Activated naive CD4-positive, alpha-beta T cell treated with anti-CD3 and anti-CD28 coated beads, Interleukin-2, amount 50 U/mL, for 16 hours (primary cell): ENCODE results near the gene APBB2.
"Not testable (repeated sequence)": the region's sequence is repeated elsewhere in the genome, so short reads cannot be mapped to it uniquely, and the experiment has no call there.

Experiments used
- DNase-seq: peaks from one replicate; pipeline ENCODE4 v3.0.0-alpha.2; 2020

Gene APBB2

DNA sequence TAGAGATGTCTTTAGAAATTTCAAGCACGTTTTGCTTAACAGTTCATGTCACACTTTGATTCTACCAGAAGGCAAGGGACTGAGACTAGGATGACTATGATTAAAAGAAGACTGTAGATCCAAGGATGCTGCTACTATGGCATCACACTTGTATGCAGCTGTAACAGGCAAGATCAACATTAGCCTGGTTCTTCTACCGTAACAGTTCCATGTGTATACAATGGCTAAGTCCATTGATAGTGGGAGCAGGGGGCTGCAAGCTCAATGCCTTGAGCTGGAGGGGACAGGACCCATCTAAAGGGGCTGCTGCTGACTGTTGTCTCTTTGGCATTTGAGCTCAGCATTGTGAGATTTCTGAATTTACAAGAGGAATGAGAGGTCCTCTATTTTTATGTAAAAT, 212.0 kb downstream of the APBB2 start:
- no peak for DNase-seq

DNA sequence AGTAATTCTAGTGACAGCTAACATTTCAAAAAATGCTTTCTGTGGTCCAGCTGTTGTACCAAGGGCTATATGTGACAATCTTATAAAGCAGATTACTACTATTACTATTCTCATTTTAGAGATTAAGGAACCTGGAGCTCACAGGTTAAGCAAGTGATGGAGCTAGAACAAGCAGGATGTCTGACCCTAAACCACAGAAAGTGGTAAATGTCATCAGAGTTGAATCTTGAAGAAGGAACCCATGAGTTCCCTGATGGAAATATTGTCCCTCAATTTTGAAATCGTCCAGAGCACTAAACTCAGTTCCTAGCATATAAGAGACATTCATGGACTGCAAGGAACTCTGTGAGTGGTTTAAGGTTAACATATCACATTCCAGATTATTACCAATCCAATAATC, 214.0 kb downstream of the APBB2 start:
- no peak for DNase-seq

DNA sequence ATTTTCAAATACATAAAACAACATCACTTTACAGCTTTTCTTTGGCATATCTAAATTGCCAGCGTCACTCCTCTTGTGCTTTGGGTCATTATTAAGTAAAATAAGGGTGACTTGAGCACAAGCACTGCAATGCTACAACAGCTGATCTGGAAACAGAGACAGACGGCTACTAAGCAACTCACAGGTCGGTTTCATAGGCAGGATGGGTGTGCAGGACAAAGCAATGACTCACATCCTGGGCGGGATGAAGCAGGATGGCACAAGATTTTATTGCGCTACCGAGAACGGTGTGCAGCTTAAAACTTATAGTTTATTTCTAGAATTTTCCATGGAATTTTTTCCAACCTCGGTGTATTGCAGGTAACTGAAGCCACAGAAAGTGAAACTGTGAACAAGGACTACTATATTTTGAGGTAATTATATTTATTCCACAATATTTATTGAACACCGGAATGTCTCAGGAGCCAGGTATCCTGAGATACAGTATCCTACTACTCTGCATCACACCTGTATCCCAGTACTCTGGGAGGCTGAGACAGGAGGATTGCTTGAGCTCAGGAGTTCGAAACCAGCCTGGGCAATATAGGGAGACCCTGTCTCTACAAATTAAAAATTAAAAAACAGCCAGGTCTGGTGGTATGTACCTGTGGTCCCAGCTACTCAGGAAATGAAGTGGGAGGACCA, 215.5 kb downstream of the APBB2 start:
- DNase-seq: no peak

DNA sequence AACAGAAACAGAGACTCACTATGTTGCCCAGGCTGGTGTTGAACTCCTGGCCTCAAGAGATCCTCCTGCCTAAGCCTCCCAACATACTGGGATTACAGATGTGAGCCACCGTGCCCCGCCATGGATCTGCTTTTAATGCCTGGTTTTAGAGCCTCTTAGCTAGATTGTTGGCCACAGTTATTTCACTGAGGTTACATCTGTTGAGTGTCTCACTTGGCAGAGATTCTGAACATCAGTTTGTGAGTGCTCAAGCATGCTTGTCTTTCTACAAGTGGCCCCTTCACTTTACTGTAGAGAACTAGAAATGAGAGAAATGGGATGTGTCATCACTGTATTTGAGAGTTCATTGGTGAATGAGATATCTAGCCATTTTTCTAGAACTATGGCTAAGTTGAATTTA, 218.5 kb downstream of the APBB2 start:
- DNase-seq: no peak

DNA sequence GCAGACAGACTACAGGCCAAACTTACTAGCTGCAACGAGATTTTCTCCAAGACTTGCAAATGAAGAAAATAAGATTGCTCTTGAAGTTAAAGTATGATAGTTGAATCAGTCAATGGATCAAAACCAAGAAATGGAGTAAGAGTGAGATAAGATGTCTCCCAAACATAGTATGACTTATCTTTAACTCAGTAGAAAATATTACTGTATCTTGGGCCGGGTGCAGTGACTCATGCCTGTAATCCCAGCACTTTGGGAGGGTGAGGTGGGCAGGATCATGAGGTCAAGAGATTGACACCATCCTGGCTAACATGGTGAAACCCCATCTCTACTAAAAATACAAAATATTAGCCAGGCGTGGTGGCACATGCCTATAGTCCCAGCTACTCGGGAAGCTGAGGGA, 220.0 kb downstream of the APBB2 start:
- not testable (repeated sequence) for DNase-seq

DNA sequence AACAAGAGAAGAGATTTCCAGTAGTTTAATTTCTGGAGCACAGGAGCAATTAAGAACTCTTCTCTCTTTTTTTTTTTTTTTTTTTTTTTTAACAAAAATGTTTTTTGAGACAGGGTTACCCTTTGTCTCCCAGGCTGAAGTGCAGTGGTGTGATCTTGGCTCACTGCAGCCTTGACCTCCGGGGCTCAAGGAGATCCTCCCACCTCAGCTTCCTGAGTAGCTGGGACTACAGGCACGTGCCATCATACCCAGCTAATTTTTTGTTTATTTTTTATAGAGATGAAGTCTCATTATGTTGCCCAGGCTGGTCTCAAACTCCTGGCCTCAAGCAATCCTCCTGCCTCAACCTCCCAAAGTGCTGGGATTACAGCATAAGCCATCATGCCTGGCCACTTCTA, 221.0 kb downstream of the APBB2 start:
- DNase-seq: not testable (repeated sequence)

DNA sequence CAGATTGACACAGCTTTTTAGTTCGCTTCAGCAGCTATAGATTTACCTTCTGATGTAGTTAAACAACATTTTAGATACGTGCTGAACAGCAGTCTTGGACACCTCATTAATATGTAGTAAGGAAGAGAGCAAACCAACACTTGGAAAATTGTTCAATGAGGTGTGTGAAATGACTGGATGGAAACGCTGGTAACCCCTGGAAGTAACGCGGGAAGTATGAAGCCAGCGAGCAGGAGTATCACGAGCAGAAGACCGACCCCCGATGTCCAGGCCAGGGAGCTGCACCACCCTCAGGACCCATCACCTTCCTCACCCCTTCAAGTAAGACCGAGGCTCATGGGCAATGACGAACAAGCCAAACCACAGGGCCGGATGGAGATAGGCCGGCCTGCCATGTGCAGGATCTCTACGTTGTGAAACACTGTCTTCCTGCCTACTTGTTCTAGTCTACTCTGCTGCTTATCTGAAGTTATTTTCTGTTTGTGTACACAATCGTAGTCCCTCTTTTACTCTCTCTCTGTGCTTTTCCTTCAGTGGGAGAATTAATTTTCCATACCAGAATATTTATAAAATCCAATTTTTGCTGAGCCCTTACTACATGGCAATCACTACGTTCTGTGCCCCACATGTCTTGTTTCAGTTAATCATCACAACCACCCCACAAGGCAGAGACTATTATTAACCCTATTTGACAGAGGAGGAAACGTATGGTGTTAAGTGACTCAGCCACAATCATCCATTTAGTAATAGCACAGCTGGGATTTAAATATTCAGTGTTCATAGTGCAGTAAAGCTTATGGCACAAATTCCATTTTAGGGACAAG, 221.7 kb downstream of the APBB2 start:
- no peak for DNase-seq

DNA sequence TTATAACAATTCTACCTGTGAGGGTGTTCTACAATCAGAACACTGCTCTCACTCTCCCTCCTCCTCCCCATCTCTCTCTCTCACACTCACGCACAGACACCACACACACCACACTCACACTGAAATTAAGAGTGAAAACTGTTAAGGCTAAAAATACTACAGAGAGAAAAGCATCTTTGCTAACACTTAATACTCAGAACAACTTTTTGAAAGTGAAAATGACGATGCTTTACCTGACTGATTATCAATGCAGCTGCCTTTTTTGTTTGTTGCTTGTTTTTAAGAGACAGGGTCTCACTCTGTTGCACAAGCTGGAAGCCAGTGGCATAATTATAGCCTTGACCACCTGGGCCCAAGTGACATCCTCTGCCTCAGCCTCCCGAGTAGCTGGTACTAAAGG, 222.4 kb downstream of the APBB2 start:
- DNase-seq: no peak

DNA sequence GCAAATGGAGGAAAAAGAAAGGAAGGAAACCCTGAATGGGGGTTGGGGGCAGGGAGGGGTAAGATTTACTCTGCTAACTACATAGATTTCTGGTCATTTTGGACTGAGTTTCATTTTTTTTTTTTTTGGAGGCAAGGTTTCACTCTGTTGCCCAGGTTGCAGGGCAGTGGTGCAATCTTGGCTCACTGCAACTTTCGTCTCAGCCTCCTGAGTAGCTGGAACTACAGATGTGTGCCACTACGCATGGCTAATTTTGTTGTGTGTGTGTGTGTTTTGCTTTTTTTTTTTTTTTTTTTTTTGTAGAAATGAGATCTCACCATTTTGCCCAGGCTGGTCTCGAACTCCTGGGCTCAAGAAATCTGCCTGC, 223.5 kb downstream of the APBB2 start:
- DNase-seq: no peak

DNA sequence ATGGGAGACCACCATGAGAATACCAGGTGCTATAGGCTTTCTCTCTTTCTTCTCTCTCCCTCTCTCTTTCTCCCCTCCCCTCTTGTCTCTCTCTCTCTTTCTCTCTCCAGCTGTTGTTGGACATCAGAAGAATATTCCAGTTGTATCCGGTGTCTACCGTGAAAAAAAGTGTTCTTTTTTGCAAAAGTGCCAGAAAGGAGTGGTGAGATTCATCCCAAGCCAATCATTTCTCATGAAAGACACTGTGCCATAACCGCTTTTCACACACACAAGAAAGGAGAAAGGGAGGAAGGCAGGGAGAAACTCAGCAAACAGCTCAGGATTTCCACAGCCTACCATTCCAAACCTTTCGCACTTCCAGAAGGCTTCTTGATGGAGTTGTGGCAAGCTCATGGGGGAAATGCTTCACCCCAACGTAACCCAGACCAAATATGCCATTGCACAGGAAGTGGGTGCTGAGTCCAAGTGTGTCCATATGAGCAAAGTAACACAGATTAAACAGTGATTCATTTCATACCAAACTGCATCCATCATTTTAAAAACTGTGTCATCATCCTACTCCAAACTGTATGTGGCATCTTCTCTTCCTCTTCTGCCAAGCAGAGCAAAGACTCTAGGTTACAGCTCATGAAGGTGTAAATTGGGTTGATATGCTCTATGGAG, 224.0 kb downstream of the APBB2 start:
- DNase-seq: no peak

DNA sequence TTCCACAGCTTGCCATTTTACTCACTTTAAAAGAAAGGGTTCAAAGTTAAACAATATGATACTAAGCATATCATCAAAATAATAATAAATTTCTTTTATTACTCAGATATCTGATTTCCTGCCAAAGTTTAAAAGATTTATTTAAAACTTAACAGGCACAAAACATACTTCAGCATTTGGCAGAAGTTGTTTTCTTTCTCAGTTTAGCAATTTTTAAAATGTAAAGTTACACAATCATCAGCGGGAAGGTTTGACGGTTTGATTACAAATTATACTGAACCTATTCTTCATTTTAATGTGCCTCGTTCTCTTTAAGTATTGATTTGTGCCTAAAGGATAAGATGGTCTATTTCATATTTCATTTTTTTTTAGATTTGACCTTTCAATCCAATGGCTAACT, 227.2 kb downstream of the APBB2 start:
- no peak for DNase-seq

DNA sequence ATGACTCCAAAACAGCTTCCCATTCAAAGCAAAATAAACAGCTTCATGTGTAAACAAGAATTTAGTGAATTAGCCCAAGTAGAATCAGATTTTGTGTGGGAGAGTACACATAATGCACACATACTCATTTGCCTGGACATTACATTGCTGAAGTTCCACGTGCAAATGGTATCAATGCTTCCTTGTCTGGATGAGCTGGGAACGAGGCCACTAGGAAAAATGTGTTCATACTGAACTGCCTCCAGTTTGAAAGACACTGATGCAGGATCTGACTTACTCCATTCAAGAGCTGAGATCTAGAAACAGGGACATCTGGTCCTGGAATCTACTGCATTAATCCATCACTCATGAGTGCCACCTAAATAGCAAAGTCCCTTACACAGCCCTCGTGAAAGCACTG, 228.0 kb downstream of the APBB2 start:
- DNase-seq: no peak

DNA sequence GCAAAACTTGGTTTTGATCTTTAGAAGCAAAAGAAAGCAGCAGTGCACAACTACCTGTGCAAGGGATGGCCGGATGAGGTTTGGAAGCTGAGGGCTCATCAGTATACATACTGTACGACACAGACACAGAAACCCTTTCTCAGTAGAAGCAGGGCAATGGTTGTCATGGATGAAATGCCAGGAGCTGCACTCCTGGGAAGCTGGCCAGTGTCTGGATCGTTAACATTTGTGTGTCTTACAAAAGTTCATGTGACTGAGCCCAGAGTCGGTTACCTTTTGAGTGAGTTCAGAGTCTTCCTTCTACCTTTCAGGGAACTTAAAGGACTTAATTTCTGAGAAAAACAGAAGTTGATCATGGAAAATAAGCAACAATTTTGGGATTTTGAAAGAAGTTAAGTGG, 230.3 kb downstream of the APBB2 start:
- no peak for DNase-seq

DNA sequence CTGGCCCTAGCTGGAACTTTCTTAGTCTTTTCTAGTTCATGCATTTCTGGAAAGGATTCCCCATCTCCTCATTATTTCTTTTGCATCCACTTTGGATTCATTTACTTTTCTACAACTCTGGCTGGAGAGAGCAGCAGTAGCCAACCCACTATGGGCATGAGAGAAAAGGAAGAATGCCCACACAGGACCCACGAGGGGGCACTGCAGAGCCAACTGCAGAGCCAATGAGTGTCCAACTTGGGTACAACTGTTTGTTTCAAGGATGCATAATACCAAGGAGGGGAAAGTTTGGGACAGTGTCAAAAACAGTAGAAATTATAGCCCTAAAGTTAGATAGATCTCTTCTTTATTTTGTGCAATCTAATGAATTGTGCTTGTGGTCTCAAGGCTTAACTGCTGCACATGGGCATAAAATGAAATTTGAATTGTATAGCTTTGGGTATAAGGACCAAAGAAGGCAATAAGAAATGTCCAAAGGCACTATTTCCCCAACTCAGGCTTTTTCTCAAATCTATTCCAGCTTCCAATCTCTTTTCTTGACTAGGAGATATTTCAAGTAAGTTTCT, 233.9 kb downstream of the APBB2 start:
- DNase-seq: no peak

DNA sequence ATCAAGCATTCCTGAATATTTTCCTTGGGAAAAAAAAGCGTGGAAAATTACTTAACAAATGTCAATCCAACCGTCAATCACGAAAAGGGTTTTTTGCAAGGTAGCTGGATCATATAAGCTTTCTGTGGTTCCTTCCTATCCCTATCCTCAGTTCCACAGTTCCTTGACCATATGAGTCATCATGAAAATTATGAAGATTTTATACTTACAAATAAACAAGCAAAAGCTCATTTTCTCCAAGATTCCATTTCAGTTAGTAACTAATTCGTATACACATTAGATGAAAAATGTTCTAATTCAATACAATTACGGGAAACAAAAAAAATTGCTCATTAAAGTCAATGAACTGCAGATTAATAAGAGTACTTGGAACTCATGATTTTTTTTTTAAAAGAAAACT, 235.8 kb downstream of the APBB2 start:
- DNase-seq: no peak

DNA sequence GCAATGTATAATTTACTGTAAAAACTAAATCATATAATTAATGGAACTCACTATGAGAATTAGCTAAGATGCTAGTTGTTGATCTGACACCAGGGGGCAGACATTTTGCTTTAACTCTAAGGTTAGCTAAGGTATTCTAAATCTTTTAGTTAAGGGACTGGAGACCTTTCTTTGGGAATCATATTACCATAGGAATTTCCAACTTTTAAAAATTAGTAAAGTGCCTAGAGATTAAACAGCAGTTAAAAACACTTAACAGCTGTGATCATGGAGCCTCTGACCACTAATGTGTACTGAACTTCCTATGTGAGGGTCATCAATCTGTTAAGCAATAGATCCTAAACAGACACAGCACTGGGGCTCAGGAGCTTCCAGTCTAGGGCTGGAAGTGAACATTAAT, 238.0 kb downstream of the APBB2 start:
- no peak for DNase-seq

DNA sequence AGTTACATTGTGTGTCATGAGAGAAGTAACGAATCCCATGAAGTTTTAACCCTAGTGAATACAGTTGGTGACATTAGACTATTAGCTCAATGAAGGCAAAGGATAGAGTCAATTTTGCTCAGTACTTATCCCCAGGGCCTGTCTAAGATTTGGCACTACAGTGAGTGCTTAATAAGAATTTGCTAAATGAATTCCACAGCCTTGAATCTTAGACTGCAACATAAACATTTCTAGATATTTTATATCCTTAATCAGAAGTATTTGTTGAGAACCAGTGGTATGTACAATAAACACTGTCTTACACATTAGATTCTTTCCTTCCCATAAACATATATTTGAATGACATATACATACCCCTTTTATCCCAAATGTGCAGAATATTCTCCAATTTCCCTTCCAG, 241.6 kb downstream of the APBB2 start:
- no peak for DNase-seq

DNA sequence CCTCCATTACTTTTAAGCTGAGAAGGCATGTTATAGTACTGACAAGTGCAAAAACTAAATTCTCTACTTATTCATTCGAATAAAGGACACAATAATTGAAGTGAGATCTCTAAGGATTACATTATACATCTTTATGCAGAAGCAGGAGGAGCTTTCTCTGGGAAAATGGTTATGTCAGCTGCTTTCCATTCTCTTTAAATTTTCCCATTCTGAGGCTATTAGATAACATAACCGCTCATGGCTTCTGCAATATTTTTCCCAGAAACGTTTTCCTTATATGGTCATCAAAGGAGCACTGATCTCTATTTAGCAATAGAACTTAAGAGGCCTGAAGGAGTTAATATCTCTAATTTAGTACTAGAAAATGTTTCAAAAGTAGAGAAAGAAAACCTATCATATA, 243.0 kb downstream of the APBB2 start:
- no peak for DNase-seq

DNA sequence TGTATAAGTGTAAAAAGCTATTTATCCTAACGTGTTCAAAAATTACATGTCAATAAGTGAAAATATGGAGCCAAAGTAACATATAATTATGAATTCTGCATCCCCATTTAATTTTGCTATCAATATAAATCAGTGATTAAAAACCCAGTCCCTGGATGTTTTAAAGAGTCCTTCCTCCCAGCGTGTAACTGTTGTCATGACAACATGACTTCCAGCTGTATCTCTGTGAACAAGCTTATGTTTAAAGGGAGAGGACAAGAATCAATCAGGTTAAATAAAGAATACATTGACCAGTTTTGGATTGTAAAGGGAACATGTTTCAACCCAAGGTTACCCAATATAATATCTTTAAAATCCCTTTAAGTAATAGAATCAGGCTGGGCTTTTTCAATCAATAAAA, 244.8 kb downstream of the APBB2 start:
- no peak for DNase-seq

DNA sequence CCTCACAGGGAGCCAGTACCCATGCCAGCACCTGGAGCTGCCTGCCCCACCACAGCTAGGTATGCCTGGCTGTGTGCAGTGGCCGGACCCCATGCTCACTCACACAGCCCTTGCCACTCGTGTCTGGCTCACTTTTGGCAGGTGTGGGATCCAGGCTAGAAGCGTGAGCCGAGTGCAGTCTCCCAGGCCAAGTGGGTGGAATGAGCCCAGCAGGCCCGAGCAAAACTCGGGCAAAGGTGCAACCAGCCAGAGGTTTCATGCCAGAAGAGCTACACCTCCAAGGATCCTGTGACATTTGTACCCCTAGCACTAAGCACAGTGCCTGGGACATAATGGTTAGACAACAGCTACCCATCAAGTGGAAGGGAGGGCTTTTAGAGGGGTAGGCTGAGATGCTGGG, 246.8 kb downstream of the APBB2 start:
- DNase-seq: no peak

DNA sequence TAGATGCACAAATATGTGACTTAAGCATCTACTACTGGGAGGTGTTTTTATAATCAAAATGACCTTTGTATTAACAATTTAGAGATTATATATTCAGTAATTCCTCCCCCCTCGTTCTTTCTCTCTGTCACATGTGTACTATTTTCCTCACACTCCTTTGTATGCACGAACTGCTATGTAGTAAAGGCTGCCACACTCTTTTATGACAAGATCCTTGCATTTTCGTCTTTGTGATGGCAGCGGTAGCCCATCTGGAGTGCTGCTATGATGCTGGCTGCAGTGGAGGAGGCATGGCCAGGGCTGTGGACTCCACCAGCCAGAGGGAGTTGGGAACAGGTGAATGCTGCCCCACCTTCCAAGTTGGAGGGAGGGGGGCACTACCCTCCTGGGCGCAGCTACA, 248.3 kb downstream of the APBB2 start:
- no peak for DNase-seq

DNA sequence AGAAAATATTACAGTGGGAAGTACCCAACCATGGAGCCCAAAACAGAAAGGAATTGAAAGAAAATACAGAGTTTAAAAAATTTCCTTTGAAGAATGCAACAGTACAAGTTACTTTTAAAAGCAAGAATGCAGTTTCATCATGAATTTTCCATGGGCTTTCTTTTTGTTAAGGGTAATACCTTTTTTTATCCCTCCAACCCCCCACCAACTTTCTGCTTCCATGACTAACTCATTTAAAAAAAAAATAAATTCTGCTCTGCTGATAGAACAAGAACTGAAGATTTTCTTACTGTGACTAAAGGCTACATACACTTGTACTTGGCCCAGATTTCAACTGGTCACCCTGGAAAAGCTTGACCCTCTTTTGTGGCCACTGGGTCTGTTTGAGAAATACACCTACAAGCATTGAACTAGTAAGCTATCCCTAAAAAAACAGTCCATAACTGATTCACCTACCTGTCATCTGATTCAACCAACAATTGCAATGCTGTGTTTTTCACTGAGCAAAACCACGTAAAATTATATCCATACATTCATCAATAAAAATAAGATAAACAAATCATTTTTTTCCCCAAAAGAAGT, 250.4 kb downstream of the APBB2 start:
- no peak for DNase-seq

DNA sequence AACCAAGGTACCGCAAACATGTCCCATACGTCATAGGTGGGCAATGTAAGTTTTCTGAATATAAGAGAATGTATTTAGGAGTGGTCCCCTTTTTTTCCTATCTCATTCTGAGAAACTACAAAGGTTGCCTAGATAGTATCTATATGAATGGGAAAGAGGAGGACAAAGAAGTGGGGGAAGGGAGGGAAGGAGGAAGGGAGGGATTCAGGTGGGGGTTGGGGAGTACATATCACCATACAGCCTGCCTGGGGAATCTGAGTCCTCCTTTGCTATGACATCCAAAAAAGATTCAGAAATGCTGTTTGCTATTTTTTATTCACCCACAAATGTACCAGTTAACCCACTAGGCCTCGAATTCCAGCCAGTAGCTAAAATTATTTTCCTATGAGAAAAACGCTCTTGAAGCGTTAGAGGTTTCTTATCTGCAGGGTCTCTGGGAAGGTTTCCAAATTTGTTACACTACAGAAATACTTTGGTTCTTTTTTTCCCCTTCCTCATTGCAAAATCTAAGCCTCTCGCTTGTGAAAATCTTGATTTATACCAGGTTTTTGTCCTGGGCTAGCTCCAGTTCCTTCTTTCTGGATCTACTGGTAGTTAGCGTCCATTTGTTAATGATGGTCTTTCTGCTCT, 251.7 kb downstream of the APBB2 start:
- no peak for DNase-seq
